Colonic mucosa (tissue), 4 donors: Measurements from ENCODE around the gene EPHB2. TPM values are rescaled to one million over a fixed set of nuclear protein-coding genes. Genes with fewer than 3 reads are reported as not detected.
"Not testable (repeated sequence)": the region's sequence is repeated elsewhere in the genome, so short reads cannot be mapped to it uniquely, and the experiment has no call there.

Experiments
- DNase-seq: peaks from one replicate; pipeline ENCODE4 v3.0.0-alpha.2; 2020
- H3K27ac ChIP-seq: fragments of 200-600 bp; one replicate; pipeline ENCODE4 v1.8.0; 2021
- H3K27me3 ChIP-seq: fragments of 200-600 bp; one replicate; pipeline ENCODE4 v1.8.0; 2021
- H3K36me3 ChIP-seq: fragments of 200-600 bp; one replicate; pipeline ENCODE4 v1.8.0; 2021
- H3K4me1 ChIP-seq: fragments of 200-600 bp; one replicate; pipeline ENCODE4 v1.8.0; 2021; ENCODE audit warnings: mild to moderate bottlenecking
- H3K4me3 ChIP-seq: fragments of 200-600 bp; one replicate; pipeline ENCODE4 v1.8.0; 2021
- H3K9ac ChIP-seq, 2 donors: one replicate each; pipeline ENCODE4 v1.7.0; 2013; ENCODE audit warnings: control low read depth in 2 of 2, low read depth in 2 of 2, low read length in 2 of 2
- H3K9me3 ChIP-seq: fragments of 200-600 bp; one replicate; pipeline ENCODE4 v1.8.0; 2021
- CTCF ChIP-seq: fragments of 200-600 bp; IDR thresholded peaks from one replicate; pipeline ENCODE4 v1.8.0; 2022; ENCODE audit warnings: antibody characterized with exemption, mild to moderate bottlenecking
- intact Hi-C: fragments of 100-400 bp; cut with DNase I; formaldehyde crosslinking; loops from one replicate; pipeline ENCODE4 v1.14.1; 2022
- total RNA-seq, 2 donors: library from RNA; stranded (reverse); fragmentation: NEBNext Ultra II Directional in 1 of 2; extraction: Animal tissue kit (Norgen Biotek cat#: 25700) in 1 of 2; gene quantifications; one replicate each; pipeline ENCODE4 v1.2.1, GENCODE V29; 2021
- donor health status: healthy.
- donor health status: DM: no; HTN: no; CAD: no.
- donor health status: DM: no; HTN: no; CAD: no.

The EPHB2 gene
- total RNA-seq, 2 donors from 2014 or later = 71.9 to 150 TPM

- Histone ChIP-seq H3K9me3 (no peaks in the 10 kb centered on the region), H3K4me3 (no peak overlapping the region), H3K9ac (no peak overlapping the region), H3K4me1 (no peaks in the 10 kb centered on the region), H3K27ac (no peak overlapping the region), H3K36me3 (no peaks in the 10 kb centered on the region), H3K27me3 (no peaks in the 10 kb centered on the region)
- no peak for TF ChIP-seq CTCF
- DNase-seq = no peak
- intact Hi-C loops = no loop called here
Observed at GRCh38 chr1:22833699-22834098, 123.1 kb downstream of the EPHB2 start.

- H3K4me1 ChIP-seq, intact Hi-C loops, H3K9ac ChIP-seq, DNase-seq, H3K36me3 ChIP-seq, H3K4me3 ChIP-seq, H3K27me3 ChIP-seq, H3K27ac ChIP-seq, H3K9me3 ChIP-seq: not testable (repeated sequence)
Observed at GRCh38 chr1:22834420-22834819, 123.8 kb downstream of the EPHB2 start.

- Histone ChIP-seq H3K4me1 (no peaks in the 10 kb centered on the region), H3K9me3 (no peaks in the 10 kb centered on the region), H3K4me3 (no peak overlapping the region), H3K27me3 (no peaks in the 10 kb centered on the region), H3K9ac (no peak overlapping the region), H3K36me3 (no peaks in the 10 kb centered on the region), H3K27ac (no peak overlapping the region)
- no peak for DNase-seq
- intact Hi-C loops = no loop called here
- no peak for TF ChIP-seq CTCF
Observed at GRCh38 chr1:22835636-22836319, 125.1 kb downstream of the EPHB2 start.

GRCh38 chr1:22836850-22837249 lies 126.2 kb downstream of the EPHB2 start:
- Histone ChIP-seq H3K4me3 (no peak overlapping the region), H3K4me1 (no peaks in the 10 kb centered on the region), H3K9ac (no peak overlapping the region), H3K9me3 (no peaks in the 10 kb centered on the region), H3K27ac (no peak overlapping the region), H3K27me3 (no peaks in the 10 kb centered on the region), H3K36me3 (no peaks in the 10 kb centered on the region)
- intact Hi-C loops = no loop called here
- no peak for TF ChIP-seq CTCF
- DNase-seq = no peak

- H3K36me3 ChIP-seq = no peaks in the 10 kb centered on the region
- TF ChIP-seq CTCF = no peak
- no peak overlapping the region for H3K4me3 ChIP-seq
- DNase-seq = no peak
- intact Hi-C loops = no loop called here
- H3K27ac ChIP-seq = no peak overlapping the region
- H3K4me1 ChIP-seq = no peaks in the 10 kb centered on the region
- H3K9ac ChIP-seq = no peak overlapping the region
- no peaks in the 10 kb centered on the region for H3K27me3 ChIP-seq
- no peaks in the 10 kb centered on the region for H3K9me3 ChIP-seq
Observed at GRCh38 chr1:22837332-22837731, 126.7 kb downstream of the EPHB2 start.

GRCh38 chr1:22838965-22839364 lies 128.3 kb downstream of the EPHB2 start:
- no peaks in the 10 kb centered on the region for H3K4me1 ChIP-seq
- no peaks in the 10 kb centered on the region for H3K9me3 ChIP-seq
- H3K27ac ChIP-seq = no peak overlapping the region
- no peak overlapping the region for H3K9ac ChIP-seq
- H3K27me3 ChIP-seq = no peaks in the 10 kb centered on the region
- H3K4me3 ChIP-seq = no peak overlapping the region
- TF ChIP-seq CTCF = no peak
- H3K36me3 ChIP-seq = no peaks in the 10 kb centered on the region
- intact Hi-C loops = no loop called here
- no peak for DNase-seq
